Activated CD4-positive, alpha-beta T cell treated with anti-CD3 and anti-CD28 coated beads, Interleukin-2, Interleukin-6, amounts not matched to agents 100 ng/mL and 50 ng/mL, durations not matched to agents 16 hours and 8 hours (primary cell): ENCODE results near the gene TNIK.

Source experiments
- DNase-seq: peaks from one replicate; pipeline ENCODE4 v3.0.0-alpha.2; 2020

The TNIK gene

GRCh38 chr3:171115667-171116066 lies 344.5 kb downstream of the TNIK start:
- no peak for DNase-seq

- DNase-seq, result no peak
Measured at GRCh38 chr3:171113716-171114115, 346.5 kb downstream of the TNIK start.

- no peak for DNase-seq
Measured at GRCh38 chr3:171110715-171111114, 349.5 kb downstream of the TNIK start.

- DNase-seq, result no peak
Measured at GRCh38 chr3:171108066-171108465, 352.1 kb downstream of the TNIK start.

GRCh38 chr3:171103185-171103584 lies 357.0 kb downstream of the TNIK start:
- DNase-seq, result no peak

DNA sequence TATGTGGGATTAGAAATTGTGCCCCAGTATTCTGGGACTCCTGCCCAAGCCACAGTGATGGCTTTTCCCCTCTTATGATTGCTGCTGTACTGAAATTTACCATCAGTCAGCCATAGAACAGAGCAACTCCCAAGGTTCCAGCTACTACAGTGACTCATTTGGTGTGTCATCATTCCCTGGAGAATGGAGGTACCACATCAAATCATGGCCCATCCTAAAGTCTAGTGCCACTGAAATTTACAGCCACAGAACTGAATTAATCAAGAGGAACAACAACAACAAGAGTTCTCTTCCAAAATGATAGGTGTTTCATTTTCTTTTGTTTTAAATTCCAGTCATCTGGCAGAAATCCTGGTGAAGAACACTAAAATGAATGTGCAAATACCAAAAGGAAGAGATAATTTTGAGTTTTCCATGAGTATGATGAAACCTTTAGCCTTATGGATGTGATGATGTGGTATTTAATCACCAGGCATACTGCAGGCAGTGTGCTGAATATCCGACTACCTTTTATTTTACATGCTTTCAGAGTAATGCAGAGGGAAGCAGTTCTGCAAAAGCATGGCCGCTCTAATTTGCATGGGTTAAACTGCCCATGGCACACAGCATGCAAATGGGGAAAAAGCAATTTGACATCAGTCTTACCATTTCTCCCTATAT lies 358.1 kb downstream of the TNIK start:
- no peak for DNase-seq

DNA sequence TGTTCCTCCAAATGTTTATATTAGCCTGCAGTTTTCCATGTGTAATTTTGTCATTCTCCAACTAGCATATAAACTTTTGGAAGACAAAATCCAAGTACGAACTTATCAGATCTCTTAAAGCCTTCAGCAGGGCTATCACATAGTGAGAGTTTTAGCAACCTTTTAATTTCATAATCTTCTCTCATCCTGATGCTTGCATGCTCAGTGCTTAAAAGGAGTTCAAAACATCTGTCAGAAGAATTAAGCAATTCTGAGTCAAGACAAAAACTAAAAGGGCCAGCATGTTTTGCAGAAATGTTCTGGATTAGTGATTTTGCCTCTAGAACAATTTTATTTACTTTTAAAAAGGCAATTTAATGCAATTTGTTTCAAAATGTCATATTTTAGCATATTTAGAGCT lies 360.3 kb downstream of the TNIK start:
- DNase-seq, result no peak

GRCh38 chr3:171095063-171095462 lies 365.1 kb downstream of the TNIK start:
- DNase-seq, result no peak

- DNase-seq, result no peak
Measured at GRCh38 chr3:171094411-171094810, 365.8 kb downstream of the TNIK start.

DNA sequence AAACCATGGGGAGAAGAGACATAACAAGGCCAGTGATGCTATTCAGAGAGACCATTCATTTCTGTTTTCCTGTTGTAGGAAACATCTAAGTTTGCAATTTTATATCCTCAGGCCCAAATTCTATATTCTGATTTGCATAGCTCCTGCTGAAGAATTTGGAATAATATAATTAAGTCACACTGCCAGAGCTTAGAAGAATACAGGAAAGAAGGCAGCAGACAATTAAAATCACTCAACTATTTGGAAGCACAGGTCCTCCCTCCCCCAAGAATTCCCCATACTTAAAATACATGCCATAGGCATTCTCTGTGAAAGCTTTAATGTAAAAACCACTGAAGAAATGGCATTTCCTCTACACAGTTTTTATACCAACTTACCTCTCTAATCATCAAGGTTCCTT lies 366.7 kb downstream of the TNIK start:
- no peak for DNase-seq

DNA sequence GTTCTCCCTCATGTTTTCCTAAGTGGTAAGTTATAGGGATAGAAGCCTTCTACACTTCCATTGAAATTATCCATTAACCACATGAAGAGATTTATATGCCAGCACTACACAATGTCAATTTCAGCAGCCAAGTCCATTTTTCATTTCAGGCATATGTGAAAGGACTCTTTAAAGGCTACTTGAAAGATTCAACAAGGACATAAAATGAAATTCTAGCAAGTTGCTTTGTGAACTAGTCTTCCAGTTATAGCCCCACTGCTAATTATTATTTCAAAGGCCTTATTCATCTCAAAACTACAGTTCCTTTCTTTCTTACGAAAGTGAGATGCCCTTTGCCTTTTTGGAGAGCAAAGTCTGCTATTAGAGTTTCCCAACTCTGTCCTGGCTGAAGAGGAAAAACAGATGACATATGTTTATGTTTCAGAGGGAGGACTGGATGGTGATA lies 367.7 kb downstream of the TNIK start:
- no peak for DNase-seq

DNA sequence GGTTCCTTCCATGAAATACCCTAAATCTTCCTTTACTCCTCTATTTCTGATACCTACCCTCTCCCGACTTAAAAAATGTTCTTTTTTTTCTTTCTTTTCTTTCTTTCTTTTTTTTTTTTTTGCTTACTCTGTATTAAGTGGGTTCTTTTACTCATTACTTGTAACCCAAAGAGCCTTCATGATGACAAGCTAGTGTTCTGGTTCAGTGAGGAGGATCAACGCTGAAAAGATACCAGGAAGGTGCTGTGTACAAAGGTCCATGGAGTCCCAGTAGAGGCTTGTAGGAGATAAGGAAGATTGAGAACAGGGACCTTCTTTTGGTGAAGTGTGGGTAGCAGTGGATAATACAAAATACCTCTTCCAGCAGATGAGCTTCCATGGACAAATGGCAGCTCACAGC lies 369.9 kb downstream of the TNIK start:
- no peak for DNase-seq

DNA sequence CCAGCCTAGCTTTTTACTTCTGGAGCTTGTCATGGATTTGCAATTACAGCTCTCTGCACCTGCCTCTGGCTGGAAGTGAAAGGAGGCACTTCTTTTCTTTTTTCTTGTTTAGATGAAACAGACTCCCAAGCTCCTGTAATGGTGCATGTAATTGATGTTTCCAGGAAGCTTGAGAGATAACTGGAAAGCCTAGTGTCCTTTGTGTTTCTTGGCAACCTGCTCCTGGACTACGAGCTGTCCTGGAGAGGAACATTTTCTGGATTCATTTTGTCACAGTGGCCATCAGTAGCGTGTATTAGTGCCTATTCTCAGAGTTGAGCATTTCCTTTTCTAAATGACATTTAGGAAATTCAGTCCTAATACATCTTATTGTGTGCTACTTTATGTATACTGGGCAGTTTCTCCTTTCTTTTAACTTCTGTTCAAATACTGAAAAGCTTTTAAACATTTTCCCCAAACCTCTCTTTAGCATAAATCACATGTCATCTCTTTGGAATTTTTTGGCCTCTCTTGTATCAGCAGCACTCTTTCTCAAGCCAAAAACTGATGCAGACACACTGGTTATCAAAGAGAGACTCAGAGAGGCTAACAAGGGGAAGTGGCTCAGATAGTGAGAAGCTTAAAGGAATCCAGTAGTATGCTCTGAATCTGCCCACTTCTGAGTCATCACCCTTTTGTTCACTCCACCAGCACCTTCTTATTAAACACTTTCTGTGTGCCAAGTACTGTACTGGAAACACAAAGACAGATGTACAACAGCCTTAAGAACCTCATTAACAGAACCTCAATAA lies 371.0 kb downstream of the TNIK start:
- DNase-seq, result peak; percentile 27

GRCh38 chr3:171088496-171088895 lies 371.7 kb downstream of the TNIK start:
- DNase-seq, result no peak

GRCh38 chr3:171086914-171087313 lies 373.3 kb downstream of the TNIK start:
- peak; percentile 3 for DNase-seq

DNA sequence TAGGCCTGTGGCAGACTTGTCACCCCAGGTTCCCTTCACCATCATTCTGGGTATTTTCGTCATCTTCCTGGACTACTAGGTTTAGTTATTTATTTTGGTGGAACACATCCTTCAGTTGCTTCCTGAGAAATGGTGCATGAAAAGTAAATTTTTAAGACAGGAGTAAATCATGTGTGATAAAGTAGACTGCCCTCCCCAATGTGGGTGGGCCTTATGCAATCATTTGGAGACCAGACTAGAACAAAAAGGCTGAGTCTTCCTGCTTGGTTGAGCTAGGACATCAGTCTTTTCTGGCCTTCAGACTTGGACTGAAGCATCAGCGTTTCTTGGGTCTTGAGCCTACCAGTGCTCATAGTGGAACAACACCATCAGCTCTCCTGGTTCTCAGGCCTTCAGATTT lies 382.9 kb downstream of the TNIK start:
- DNase-seq, result no peak

GRCh38 chr3:171072432-171072831 lies 387.8 kb downstream of the TNIK start:
- no peak for DNase-seq

DNA sequence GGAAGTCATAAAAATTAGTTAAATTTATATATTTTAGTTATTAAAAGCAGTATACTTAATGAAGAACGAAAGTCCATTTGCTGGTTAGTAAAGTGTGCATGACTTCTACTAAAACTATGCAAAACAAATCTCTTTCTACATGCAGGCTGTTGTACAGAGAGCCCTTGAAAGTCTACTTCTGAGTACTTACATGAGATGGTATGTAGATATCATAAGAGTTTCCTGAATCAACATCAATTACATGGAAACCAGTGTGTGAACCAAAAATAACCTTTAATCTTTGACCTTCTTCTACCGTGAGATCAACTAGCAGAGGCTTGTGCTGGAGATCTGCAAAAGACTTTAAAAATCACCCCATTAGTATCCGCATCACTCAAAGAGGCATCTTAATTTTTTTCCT lies 391.5 kb downstream of the TNIK start:
- DNase-seq, result no peak

GRCh38 chr3:171066206-171066605 lies 394.0 kb downstream of the TNIK start:
- no peak for DNase-seq

DNA sequence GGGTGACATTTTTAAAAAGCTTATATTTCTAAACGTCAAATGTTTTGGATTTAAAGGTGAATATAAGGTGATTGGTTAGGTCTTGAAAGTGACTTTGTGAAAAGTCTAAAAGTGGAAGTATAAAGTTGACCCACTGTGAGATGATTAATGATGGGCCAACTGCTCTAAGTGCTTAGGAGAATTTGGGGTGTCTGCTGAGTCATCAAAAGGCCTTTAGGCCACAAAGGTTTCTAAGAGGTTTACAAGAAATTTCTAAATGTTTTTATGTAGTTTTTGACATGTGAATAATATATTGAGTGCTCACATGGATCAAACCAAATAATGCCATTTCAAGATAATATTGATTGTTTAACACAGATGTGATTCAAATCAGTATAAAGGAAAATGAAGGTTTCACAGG lies 394.5 kb downstream of the TNIK start:
- DNase-seq, result no peak

GRCh38 chr3:171064461-171064860 lies 395.7 kb downstream of the TNIK start:
- DNase-seq, result no peak

DNA sequence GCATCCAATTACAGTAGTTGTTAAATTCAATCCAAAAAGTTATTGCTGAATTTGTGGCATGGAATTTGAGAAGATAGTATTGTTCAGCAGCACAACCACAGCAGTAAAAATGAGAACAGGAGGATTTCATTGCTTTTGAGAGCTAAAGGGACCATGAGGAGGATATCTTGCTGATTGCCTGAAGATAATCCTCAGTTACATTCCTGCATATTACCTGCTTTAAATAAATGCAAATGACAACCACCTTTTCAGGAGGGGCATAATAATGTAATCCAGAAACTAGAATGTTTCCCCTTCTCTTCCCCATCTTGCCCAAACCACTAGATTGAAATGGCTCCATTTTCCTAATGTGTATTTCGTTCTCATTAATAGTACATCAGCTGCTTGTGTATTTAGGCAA lies 398.5 kb downstream of the TNIK start:
- no peak for DNase-seq

GRCh38 chr3:171059978-171060377 lies 400.2 kb downstream of the TNIK start:
- no peak for DNase-seq

DNA sequence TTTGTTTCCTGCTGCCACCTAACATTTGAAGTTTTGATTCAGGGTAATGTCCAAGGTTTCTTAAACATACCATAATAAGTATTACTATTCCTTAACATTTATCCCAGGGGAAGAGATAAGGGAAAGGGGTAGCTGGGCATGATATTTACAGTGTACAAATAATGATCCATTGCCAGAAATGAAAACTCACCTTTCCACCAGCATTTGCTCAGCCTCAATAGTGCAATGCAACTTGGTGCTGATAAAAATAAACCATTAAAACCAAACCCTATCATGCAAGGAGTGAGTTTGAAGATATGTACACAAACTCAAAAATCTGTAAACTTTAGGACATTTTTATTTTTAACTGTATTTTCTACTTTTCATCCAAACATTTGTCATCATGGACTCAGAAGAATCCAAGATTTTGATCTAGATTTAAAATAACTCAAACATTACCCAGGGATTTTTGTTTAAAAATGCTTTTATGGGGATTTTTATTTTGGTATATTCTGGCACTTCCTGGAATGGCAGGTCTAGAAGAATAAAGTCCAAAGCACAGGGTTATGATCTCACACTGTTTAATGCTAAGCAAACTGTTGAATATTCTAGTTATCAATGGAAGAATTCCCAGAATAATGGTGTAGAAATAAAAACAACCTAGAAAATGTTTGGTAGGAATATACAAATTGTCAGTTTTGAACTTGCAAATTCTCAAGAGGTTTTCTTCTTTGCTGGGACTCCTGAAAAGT lies 401.2 kb downstream of the TNIK start:
- DNase-seq, result no peak
